GM19023 (cell line): Measurements from ENCODE around the gene P4HA2.

Source experiments
- ATAC-seq: cut with Tn5 transposase; IDR thresholded peaks from one replicate; pipeline ENCODE4 v1.9.1; 2021; ENCODE audit warnings: mild to moderate bottlenecking, moderate library complexity; ENCODE audit not compliant: unreplicated experiment

Gene P4HA2

GRCh38 chr5:132265336-132266030 is 37.8 kb upstream of the P4HA2 start:
- ATAC-seq: no peak

GRCh38 chr5:132264546-132265335 is 37.1 kb upstream of the P4HA2 start:
- no peak for ATAC-seq

- no peak for ATAC-seq
Observed at GRCh38 chr5:132263548-132264261, 36.1 kb upstream of the P4HA2 start.

GRCh38 chr5:132262882-132263547 is 35.4 kb upstream of the P4HA2 start:
- no peak for ATAC-seq

GRCh38 chr5:132261881-132262845 is 34.5 kb upstream of the P4HA2 start:
- ATAC-seq: no peak

GRCh38 chr5:132260714-132261551 is 33.3 kb upstream of the P4HA2 start:
- ATAC-seq: no peak

GRCh38 chr5:132260051-132260450 is 32.4 kb upstream of the P4HA2 start:
- no peak for ATAC-seq

- no peak for ATAC-seq
Observed at GRCh38 chr5:132259069-132259851, 31.6 kb upstream of the P4HA2 start.

GRCh38 chr5:132258102-132259068 is 30.7 kb upstream of the P4HA2 start:
- ATAC-seq: no peak

- no peak for ATAC-seq
Observed at GRCh38 chr5:132257131-132258101, 29.8 kb upstream of the P4HA2 start, which contains the start of gene PDLIM4. Gene PDLIM4, plus strand, starts transcription at chr5:132257696. Its CDS starts 39 bp downstream, at chr5:132257735.

- no peak for ATAC-seq
Observed at GRCh38 chr5:132256783-132257130, 29.1 kb upstream of the P4HA2 start.

GRCh38 chr5:132256086-132256782 is 28.6 kb upstream of the P4HA2 start:
- ATAC-seq: no peak

GRCh38 chr5:132254321-132254977 is 26.8 kb upstream of the P4HA2 start:
- ATAC-seq: no peak

- no peak for ATAC-seq
Observed at GRCh38 chr5:132253452-132254320, 26.0 kb upstream of the P4HA2 start.
